Cardiac fibroblast (primary cell): ENCODE measurements around the gene GPC6.

Experiments
- DNase-seq, 2 donors: peaks; one replicate each; pipeline versions ENCODE4 v3.0.0 to v3.0.0-alpha.2; 2010; ENCODE audit warnings: low read depth in 2 of 2
- H3K4me3 ChIP-seq, 2 donors: replicated peaks in 1 of 2; 1 replicate in 1 of 2; 2 replicates in 1 of 2; pipeline ENCODE4 v1.5.1; 2011; ENCODE audit warnings: low read depth in 2 of 2, low read length in 2 of 2, mild to moderate bottlenecking in 2 of 2, moderate library complexity in 1 of 2
- CTCF ChIP-seq: IDR thresholded peaks from one replicate; pipeline ENCODE4 v1.5.1; 2011; ENCODE audit warnings: low read depth, mild to moderate bottlenecking, low read length, inconsistent platforms

The GPC6 gene

GRCh38 chr13:93248627-93249047 is 22.0 kb downstream of the GPC6 start:
- DNase-seq = peak in 1 of 2 donors; percentile 76
- peak; percentile 5 for TF ChIP-seq CTCF
- H3K4me3 ChIP-seq = no peak overlapping the region

GRCh38 chr13:93249364-93250306 is 23.0 kb downstream of the GPC6 start:
- TF ChIP-seq CTCF = no peak
- H3K4me3 ChIP-seq = no peak overlapping the region
- peak; percentile 87 to 88 for DNase-seq

- H3K4me3 ChIP-seq = no peak overlapping the region
- DNase-seq = no peak
- no peak for TF ChIP-seq CTCF
Measured at GRCh38 chr13:93254775-93255174, 28.2 kb downstream of the GPC6 start.

GRCh38 chr13:93256998-93257397 is 30.4 kb downstream of the GPC6 start:
- no peak overlapping the region for H3K4me3 ChIP-seq
- DNase-seq = no peak
- no peak for TF ChIP-seq CTCF

- no peak for DNase-seq
- no peak overlapping the region for H3K4me3 ChIP-seq
- no peak for TF ChIP-seq CTCF
Measured at GRCh38 chr13:93259527-93260080, 33.0 kb downstream of the GPC6 start.

GRCh38 chr13:93260591-93260990 is 34.0 kb downstream of the GPC6 start:
- DNase-seq = peak in 1 of 2 donors; percentile 18
- TF ChIP-seq CTCF = no peak
- H3K4me3 ChIP-seq = no peak overlapping the region
